H9 (cell line): Measurements from ENCODE around the gene DMAC2L. TPM values are rescaled to one million over a fixed set of nuclear protein-coding genes. Genes with fewer than 3 reads are reported as not detected.

ENCODE experiments used
- DNase-seq: peaks from one replicate; pipeline ENCODE4 v3.0.0-alpha.2; 2017
- H2AFZ ChIP-seq: one replicate; pipeline ENCODE4 v1.6.1; 2013; ENCODE audit warnings: mild to moderate bottlenecking, low read length, control low read depth, moderate library complexity
- H2AK5ac ChIP-seq: 2 replicates; pipeline ENCODE4 v1.6.1; 2013; ENCODE audit warnings: low read length, control low read depth, mixed read lengths; ENCODE audit not compliant: insufficient read length
- H2BK120ac ChIP-seq: one replicate; pipeline ENCODE4 v1.6.1; 2013; ENCODE audit warnings: low read depth, mild to moderate bottlenecking, low read length, control low read depth, inconsistent platforms; ENCODE audit not compliant: poor library complexity, severe bottlenecking
- H2BK12ac ChIP-seq: 2 replicates; pipeline ENCODE4 v1.6.1; 2013; ENCODE audit warnings: low read length, control low read depth, mixed read lengths, low read depth; ENCODE audit not compliant: insufficient read length
- H2BK15ac ChIP-seq: 2 replicates; pipeline ENCODE4 v1.6.1; 2013; ENCODE audit warnings: low read depth, low read length, control low read depth
- H2BK20ac ChIP-seq: one replicate; pipeline ENCODE4 v1.6.1; 2013; ENCODE audit warnings: low read depth, mild to moderate bottlenecking, low read length, control low read depth, inconsistent platforms; ENCODE audit not compliant: poor library complexity, severe bottlenecking
- H2BK5ac ChIP-seq: 2 replicates; pipeline ENCODE4 v1.6.1; 2013; ENCODE audit warnings: low read length, control low read depth, mixed read lengths; ENCODE audit not compliant: insufficient read length
- H3K14ac ChIP-seq: 2 replicates; pipeline ENCODE4 v1.6.1; 2013; ENCODE audit warnings: low read length, control low read depth; ENCODE audit not compliant: insufficient read depth
- H3K18ac ChIP-seq: 2 replicates; pipeline ENCODE4 v1.6.1; 2013; ENCODE audit warnings: low read depth, mild to moderate bottlenecking, mixed read lengths, low read length, control low read depth; ENCODE audit not compliant: insufficient read length
- H3K23ac ChIP-seq: 2 replicates; pipeline ENCODE4 v1.6.1; 2013; ENCODE audit warnings: low read length, control low read depth, mixed read lengths, low read depth; ENCODE audit not compliant: insufficient read length
- H3K23me2 ChIP-seq: 2 replicates; pipeline ENCODE4 v1.6.1; 2013; ENCODE audit warnings: low read depth, mild to moderate bottlenecking, mixed read lengths, low read length, control low read depth; ENCODE audit not compliant: insufficient read length, poor library complexity, severe bottlenecking
- H3K27ac ChIP-seq: 2 replicates; pipeline ENCODE4 v1.5.1; 2013; ENCODE audit warnings: low read length, control low read depth, mixed read lengths, low read depth; ENCODE audit not compliant: insufficient read length
- H3K27me3 ChIP-seq: 2 replicates; pipeline ENCODE4 v1.6.1; 2013; ENCODE audit warnings: low read length, control low read depth, inconsistent platforms; ENCODE audit not compliant: insufficient read depth
- H3K4ac ChIP-seq: 2 replicates; pipeline ENCODE4 v1.6.1; 2013; ENCODE audit warnings: low read depth, mild to moderate bottlenecking, control low read depth, inconsistent platforms, low read length, moderate library complexity
- H3K4me1 ChIP-seq: 2 replicates; pipeline ENCODE4 v1.6.1; 2013; ENCODE audit warnings: low read length, control low read depth, inconsistent platforms; ENCODE audit not compliant: insufficient read depth
- H3K4me2 ChIP-seq: 2 replicates; pipeline ENCODE4 v1.6.1; 2013; ENCODE audit warnings: low read length, control low read depth, mixed read lengths; ENCODE audit not compliant: insufficient read length, insufficient read depth
- H3K56ac ChIP-seq: 2 replicates; pipeline ENCODE4 v1.6.1; 2013; ENCODE audit warnings: low read depth, mild to moderate bottlenecking, mixed read lengths, low read length, control low read depth; ENCODE audit not compliant: insufficient read length
- H3K79me1 ChIP-seq: 2 replicates; pipeline ENCODE4 v1.6.1; 2013; ENCODE audit warnings: low read depth, mild to moderate bottlenecking, moderate library complexity, low read length, control low read depth, inconsistent platforms; ENCODE audit not compliant: insufficient read depth, poor library complexity, severe bottlenecking
- H3K79me2 ChIP-seq: 2 replicates; pipeline ENCODE4 v1.6.1; 2013; ENCODE audit warnings: low read length, control low read depth, inconsistent platforms; ENCODE audit not compliant: insufficient read depth
- H3K9ac ChIP-seq: 2 replicates; pipeline ENCODE4 v1.6.1; 2013; ENCODE audit warnings: low read length, control low read depth, mixed read lengths; ENCODE audit not compliant: insufficient read length; ENCODE audit errors: extremely low read depth
- H3K9me3 ChIP-seq: one replicate; pipeline ENCODE4 v1.6.1; 2013; ENCODE audit warnings: low read depth, low read length, inconsistent platforms; ENCODE audit not compliant: control insufficient read depth
- H3T11ph ChIP-seq: one replicate; pipeline ENCODE4 v1.6.1; 2013; ENCODE audit warnings: mild to moderate bottlenecking, low read length, control low read depth, inconsistent platforms
- H4K20me1 ChIP-seq: one replicate; pipeline ENCODE4 v1.6.1; 2013; ENCODE audit not compliant: control insufficient read depth, insufficient read length, insufficient read depth
- H4K5ac ChIP-seq: 2 replicates; pipeline ENCODE4 v1.6.1; 2013; ENCODE audit warnings: low read depth, mild to moderate bottlenecking, mixed read lengths, low read length, control low read depth; ENCODE audit not compliant: insufficient read length
- H4K8ac ChIP-seq: replicated peaks from 2 replicates; pipeline ENCODE4 v1.6.1; 2013; ENCODE audit warnings: low read length, control low read depth, mixed read lengths, low read depth; ENCODE audit not compliant: insufficient read length
- H4K91ac ChIP-seq: 2 replicates; pipeline ENCODE4 v1.6.1; 2013; ENCODE audit warnings: low read depth, mild to moderate bottlenecking, moderate library complexity, mixed read lengths, low read length, control low read depth; ENCODE audit not compliant: insufficient read length
- H3K27ac Mint-ChIP-seq, 3 experiments: 2 replicates in 2 of 3; 3 replicates in 1 of 3; pipeline ENCODE4 v1.8.0; 2020 to 2021; ENCODE audit warnings: mixed read lengths in 3 of 3, mild to moderate bottlenecking in 1 of 3, moderate library complexity in 1 of 3
- H3K27me3 Mint-ChIP-seq: 2 replicates; pipeline ENCODE4 v1.8.0; 2021; ENCODE audit warnings: low read depth, mild to moderate bottlenecking, moderate library complexity, mixed read lengths
- H3K36me3 Mint-ChIP-seq, 3 experiments: 2 replicates in 2 of 3; 3 replicates in 1 of 3; pipeline ENCODE4 v1.8.0; 2020 to 2021; ENCODE audit warnings: low read depth in 3 of 3, mixed read lengths in 3 of 3; ENCODE audit not compliant: insufficient read depth in 1 of 3
- H3K4me1 Mint-ChIP-seq, 2 experiments: 2 replicates each; pipeline ENCODE4 v1.8.0; 2020; ENCODE audit warnings: mixed read lengths in 2 of 2
- H3K4me3 Mint-ChIP-seq, 2 experiments: 2 replicates in 1 of 2; 3 replicates in 1 of 2; pipeline ENCODE4 v1.8.0; 2020 to 2021; ENCODE audit warnings: mild to moderate bottlenecking in 2 of 2, mixed read lengths in 2 of 2, moderate library complexity in 1 of 2
- H3K9me3 Mint-ChIP-seq, 2 experiments: 2 replicates in 1 of 2; 3 replicates in 1 of 2; pipeline ENCODE4 v1.8.0; 2020; ENCODE audit warnings: mild to moderate bottlenecking in 2 of 2, mixed read lengths in 2 of 2, moderate library complexity in 1 of 2
- WGBS: extraction: QIAGEN DNeasy Blood & Tissue Kit; methylation state at CpG from one replicate; pipeline ENCODE4 v1.1.7; 2013; ENCODE audit warnings: missing lambda C conversion rate, low lambda C conversion rate, mixed read lengths; ENCODE audit not compliant: insufficient read length; ENCODE audit errors: extremely low coverage; 5-methylcytosine and 5-hydroxymethylcytosine counted together
- total RNA-seq: library from RNA; stranded (reverse); gene quantifications from 2 replicates; pipeline ENCODE4 v1.2.1, GENCODE V29; 2021
- TF ChIP-seq, protein P1 (sequence below): fragments of 200-600 bp; sonication (generic); conservative IDR thresholded peaks from 3 replicates; pipeline ENCODE4 v1.8.0; 2021; ENCODE audit warnings: antibody characterized with exemption, mild to moderate bottlenecking

DMAC2L gene
- total RNA-seq, 1 experiment from 2014 or later, result 22.4 TPM

DNA sequence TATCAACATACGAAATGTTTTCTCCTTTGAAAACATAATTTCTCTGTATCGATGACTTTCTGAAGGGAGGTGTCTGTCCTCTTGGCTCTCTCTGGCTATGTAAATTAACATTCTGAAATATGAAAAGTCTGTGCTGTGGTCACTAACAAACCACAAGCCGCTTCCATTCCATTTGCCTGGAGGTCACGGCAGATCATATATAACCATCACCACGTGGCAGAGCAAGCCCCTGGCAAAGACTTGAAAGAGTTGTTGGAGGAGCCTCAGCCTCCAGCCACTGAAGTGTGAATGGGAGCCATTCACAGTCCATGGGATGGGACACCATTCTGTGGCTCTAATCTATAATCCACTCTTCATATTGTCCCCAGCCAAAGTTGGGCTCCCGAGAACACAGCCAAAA lies 45.0 kb downstream of the DMAC2L start:
- no peak overlapping the region for H2BK5ac ChIP-seq
- H4K5ac ChIP-seq, result no peak overlapping the region
- no peak overlapping the region for H4K8ac ChIP-seq
- H3K36me3 Mint-ChIP-seq, result no peaks in the 10 kb centered on the region
- H3K4me2 ChIP-seq, result no peak overlapping the region
- H3K27ac ChIP-seq, result no peak overlapping the region
- no peak overlapping the region for H4K91ac ChIP-seq
- no peak overlapping the region for H2BK12ac ChIP-seq
- WGBS, result no CpG with 5 or more reads among the region's 6 CpGs
- DNase-seq, result no peak
- no peaks in the 10 kb centered on the region for H3K23me2 ChIP-seq
- H3K79me1 ChIP-seq, result no peaks in the 10 kb centered on the region
- no peak overlapping the region for H2BK20ac ChIP-seq
- no peaks in the 10 kb centered on the region for H3K4me1 ChIP-seq
- no peaks in the 10 kb centered on the region for H3K27me3 Mint-ChIP-seq
- no peak overlapping the region for H3K23ac ChIP-seq
- no peaks in the 10 kb centered on the region for H3K79me2 ChIP-seq
- H2BK120ac ChIP-seq, result no peak overlapping the region
- no peaks in the 10 kb centered on the region for H3K9me3 Mint-ChIP-seq
- no peaks in the 10 kb centered on the region for H4K20me1 ChIP-seq
- H3K27me3 ChIP-seq, result no peaks in the 10 kb centered on the region
- H3K56ac ChIP-seq, result no peak overlapping the region
- peaks cover 12 to 13% of the 10 kb centered on the region in 2 experiments; a peak in 3 of 4 replicates for H3K4me1 Mint-ChIP-seq
- no peaks in the 10 kb centered on the region for H3K9me3 ChIP-seq
- H3K4me3 Mint-ChIP-seq, result no peak overlapping the region
- H3K4ac ChIP-seq, result no peak overlapping the region
- no peak overlapping the region for H2AK5ac ChIP-seq
- no peak overlapping the region for H2AFZ ChIP-seq
- H3K14ac ChIP-seq, result no peak overlapping the region
- TF ChIP-seq, protein P1, sequence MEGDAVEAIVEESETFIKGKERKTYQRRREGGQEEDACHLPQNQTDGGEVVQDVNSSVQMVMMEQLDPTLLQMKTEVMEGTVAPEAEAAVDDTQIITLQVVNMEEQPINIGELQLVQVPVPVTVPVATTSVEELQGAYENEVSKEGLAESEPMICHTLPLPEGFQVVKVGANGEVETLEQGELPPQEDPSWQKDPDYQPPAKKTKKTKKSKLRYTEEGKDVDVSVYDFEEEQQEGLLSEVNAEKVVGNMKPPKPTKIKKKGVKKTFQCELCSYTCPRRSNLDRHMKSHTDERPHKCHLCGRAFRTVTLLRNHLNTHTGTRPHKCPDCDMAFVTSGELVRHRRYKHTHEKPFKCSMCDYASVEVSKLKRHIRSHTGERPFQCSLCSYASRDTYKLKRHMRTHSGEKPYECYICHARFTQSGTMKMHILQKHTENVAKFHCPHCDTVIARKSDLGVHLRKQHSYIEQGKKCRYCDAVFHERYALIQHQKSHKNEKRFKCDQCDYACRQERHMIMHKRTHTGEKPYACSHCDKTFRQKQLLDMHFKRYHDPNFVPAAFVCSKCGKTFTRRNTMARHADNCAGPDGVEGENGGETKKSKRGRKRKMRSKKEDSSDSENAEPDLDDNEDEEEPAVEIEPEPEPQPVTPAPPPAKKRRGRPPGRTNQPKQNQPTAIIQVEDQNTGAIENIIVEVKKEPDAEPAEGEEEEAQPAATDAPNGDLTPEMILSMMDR, result no peak
- no peak overlapping the region for H3K27ac Mint-ChIP-seq
- no peak overlapping the region for H3K18ac ChIP-seq
- H3K9ac ChIP-seq, result no peak overlapping the region
- H3T11ph ChIP-seq, result no peak overlapping the region
- H2BK15ac ChIP-seq, result no peak overlapping the region
